WTC11 (cell line): ENCODE data around the gene ZFYVE1. TPM values are rescaled to one million over a fixed set of nuclear protein-coding genes. Genes with fewer than 3 reads are reported as not detected.

Experiments
- ATAC-seq: fragments of 200-7000 bp; cut with Tn5 transposase; 2 replicates; pipeline ENCODE4 v1.10.0; 2021; ENCODE audit warnings: mild to moderate bottlenecking, moderate library complexity
- CTCF ChIA-PET: fragments of 300-600 bp; sonication (Branson Sonifier 250); formaldehyde crosslinking; loops from one replicate; lab custom pipeline; 2021; ENCODE audit warnings: antibody characterized with exemption; lab: Charles Lee
- POLR2A ChIA-PET: fragments of 350-600 bp; sonication (Branson Sonifier 250); formaldehyde crosslinking; loops from one replicate; lab custom pipeline; 2021; ENCODE audit warnings: antibody characterized with exemption; lab: Charles Lee
- DNase-seq: peaks from one replicate; pipeline ENCODE4 v3.0.0; 2021; ENCODE audit warnings: low spot score
- H3K27ac Mint-ChIP-seq: 2 replicates; pipeline ENCODE4 v1.8.0; 2021; ENCODE audit warnings: mixed read lengths
- H3K27me3 Mint-ChIP-seq: 2 replicates; pipeline ENCODE4 v1.8.0; 2021; ENCODE audit warnings: low read depth, mild to moderate bottlenecking, moderate library complexity, mixed read lengths
- H3K36me3 Mint-ChIP-seq: 2 replicates; pipeline ENCODE4 v1.8.0; 2021; ENCODE audit warnings: mixed read lengths
- H3K4me1 Mint-ChIP-seq: 2 replicates; pipeline ENCODE4 v1.8.0; 2022; ENCODE audit warnings: mixed read lengths
- H3K4me3 Mint-ChIP-seq: 2 replicates; pipeline ENCODE4 v1.8.0; 2021; ENCODE audit warnings: mild to moderate bottlenecking, moderate library complexity, mixed read lengths
- H3K9me3 Mint-ChIP-seq: 2 replicates; pipeline ENCODE4 v1.8.0; 2021; ENCODE audit warnings: mixed read lengths
- ATF1 ChIP-seq: sonication (generic); formaldehyde crosslinking; IDR thresholded peaks from 2 replicates; pipeline ENCODE4 v1.8.1; 2023; ENCODE audit warnings: mild to moderate bottlenecking, moderate library complexity, missing genetic modification reagents
- EMX1 ChIP-seq: fragments of 250-450 bp; sonication (Bioruptor Pico); IDR thresholded peaks from 2 replicates; pipeline ENCODE4 v1.8.0; 2021; ENCODE audit warnings: mild to moderate bottlenecking
- ETV6 ChIP-seq: sonication (generic); formaldehyde crosslinking; IDR thresholded peaks from 2 replicates; pipeline ENCODE4 v1.8.1; 2022; ENCODE audit warnings: mild to moderate bottlenecking, missing genetic modification reagents
- GABPB1 ChIP-seq: sonication (generic); formaldehyde crosslinking; IDR thresholded peaks from 2 replicates; pipeline ENCODE4 v1.8.1; 2023; ENCODE audit warnings: mild to moderate bottlenecking, missing genetic modification reagents
- GTF2I ChIP-seq: fragments of 250-450 bp; sonication (Bioruptor Pico); conservative IDR thresholded peaks from 2 replicates; pipeline ENCODE4 v1.4.0; 2021; ENCODE audit warnings: mild to moderate bottlenecking
- HMGA2 ChIP-seq: fragments of 250-450 bp; sonication (Bioruptor Pico); IDR thresholded peaks from 2 replicates; pipeline ENCODE4 v1.4.0; 2021; ENCODE audit warnings: mild to moderate bottlenecking, moderate library complexity
- JAZF1 ChIP-seq: fragments of 250-450 bp; sonication (Bioruptor Pico); IDR thresholded peaks from 2 replicates; pipeline ENCODE4 v1.9.0; 2021; ENCODE audit warnings: moderate library complexity, mild to moderate bottlenecking, inconsistent platforms
- MXD4 ChIP-seq: fragments of 250-450 bp; sonication (Bioruptor Pico); IDR thresholded peaks from 2 replicates; pipeline ENCODE4 v1.8.0; 2021; ENCODE audit warnings: mild to moderate bottlenecking, moderate library complexity, borderline replicate concordance
- NFYB ChIP-seq: sonication (generic); formaldehyde crosslinking; conservative IDR thresholded peaks from 2 replicates; pipeline ENCODE4 v1.8.0; 2022; ENCODE audit warnings: low read depth, missing genetic modification reagents
- NR1H2 ChIP-seq: sonication (generic); formaldehyde crosslinking; IDR thresholded peaks from 2 replicates; pipeline ENCODE4 v1.9.0; 2021; ENCODE audit warnings: mild to moderate bottlenecking, moderate library complexity, missing genetic modification reagents
- OVOL2 ChIP-seq: fragments of 250-450 bp; sonication (Bioruptor Pico); IDR thresholded peaks from 2 replicates; pipeline ENCODE4 v1.9.0; 2021; ENCODE audit warnings: mild to moderate bottlenecking, borderline replicate concordance
- RORB ChIP-seq: fragments of 250-450 bp; sonication (Bioruptor Pico); IDR thresholded peaks from 2 replicates; pipeline ENCODE4 v1.9.0; 2021; ENCODE audit warnings: mild to moderate bottlenecking
- SMAD3 ChIP-seq: sonication (generic); formaldehyde crosslinking; IDR thresholded peaks from 2 replicates; pipeline ENCODE4 v1.8.0; 2022; ENCODE audit warnings: missing genetic modification reagents, mild to moderate bottlenecking, borderline replicate concordance
- SOX15 ChIP-seq: fragments of 250-450 bp; sonication (Bioruptor Pico); IDR thresholded peaks from 2 replicates; pipeline ENCODE4 v1.9.0; 2021; ENCODE audit warnings: mild to moderate bottlenecking
- SP1 ChIP-seq: sonication (generic); formaldehyde crosslinking; conservative IDR thresholded peaks from 2 replicates; pipeline ENCODE4 v1.8.1; 2022; ENCODE audit warnings: missing genetic modification reagents
- TCF7 ChIP-seq: sonication (generic); formaldehyde crosslinking; IDR thresholded peaks from 2 replicates; pipeline ENCODE4 v1.8.0; 2022; ENCODE audit warnings: mild to moderate bottlenecking, low read depth, missing genetic modification reagents, moderate library complexity
- ZBTB21 ChIP-seq: sonication (generic); formaldehyde crosslinking; IDR thresholded peaks from 2 replicates; pipeline ENCODE4 v1.8.1; 2023; ENCODE audit warnings: mild to moderate bottlenecking, missing genetic modification reagents, borderline replicate concordance
- ZNF219 ChIP-seq: sonication (generic); formaldehyde crosslinking; IDR thresholded peaks from 2 replicates; pipeline ENCODE4 v1.8.0; 2023; ENCODE audit warnings: missing genetic modification reagents, mild to moderate bottlenecking, borderline replicate concordance
- ZNF416 ChIP-seq: fragments of 250-450 bp; sonication (Bioruptor Pico); IDR thresholded peaks from 2 replicates; pipeline ENCODE4 v1.9.0; 2021; ENCODE audit warnings: mild to moderate bottlenecking, inconsistent platforms
- ZNF423 ChIP-seq: fragments of 250-450 bp; sonication (Bioruptor Pico); IDR thresholded peaks from 2 replicates; pipeline ENCODE4 v2.1.2; 2022; ENCODE audit warnings: mild to moderate bottlenecking, moderate library complexity
- total RNA-seq: library from RNA; stranded (reverse); gene quantifications from 3 replicates; pipeline ENCODE4 v1.2.3, GENCODE V29; 2021
- TF ChIP-seq, protein P1 (sequence below): sonication (generic); formaldehyde crosslinking; IDR thresholded peaks from 2 replicates; pipeline ENCODE4 v1.8.1; 2023; ENCODE audit warnings: mild to moderate bottlenecking, missing genetic modification reagents, moderate library complexity
- TF ChIP-seq, protein P2 (sequence below): sonication (generic); formaldehyde crosslinking; IDR thresholded peaks from 2 replicates; pipeline ENCODE4 v1.8.1; 2022; ENCODE audit warnings: missing genetic modification reagents, borderline replicate concordance
- TF ChIP-seq, protein P3 (sequence below): sonication (generic); formaldehyde crosslinking; IDR thresholded peaks from 2 replicates; pipeline ENCODE4 v1.8.0; 2023; ENCODE audit warnings: missing genetic modification reagents
- TF ChIP-seq, protein P4 (sequence below): fragments of 250-450 bp; sonication (Bioruptor Pico); IDR thresholded peaks from 2 replicates; pipeline ENCODE4 v2.1.2; 2022; ENCODE audit warnings: mild to moderate bottlenecking, moderate library complexity
- TF ChIP-seq, protein P5 (sequence below): sonication (generic); formaldehyde crosslinking; IDR thresholded peaks from 2 replicates; pipeline ENCODE4 v1.8.0; 2022; ENCODE audit warnings: missing genetic modification reagents

ZFYVE1 gene
- total RNA-seq, 1 experiment from 2014 or later: 12.8 TPM

DNA sequence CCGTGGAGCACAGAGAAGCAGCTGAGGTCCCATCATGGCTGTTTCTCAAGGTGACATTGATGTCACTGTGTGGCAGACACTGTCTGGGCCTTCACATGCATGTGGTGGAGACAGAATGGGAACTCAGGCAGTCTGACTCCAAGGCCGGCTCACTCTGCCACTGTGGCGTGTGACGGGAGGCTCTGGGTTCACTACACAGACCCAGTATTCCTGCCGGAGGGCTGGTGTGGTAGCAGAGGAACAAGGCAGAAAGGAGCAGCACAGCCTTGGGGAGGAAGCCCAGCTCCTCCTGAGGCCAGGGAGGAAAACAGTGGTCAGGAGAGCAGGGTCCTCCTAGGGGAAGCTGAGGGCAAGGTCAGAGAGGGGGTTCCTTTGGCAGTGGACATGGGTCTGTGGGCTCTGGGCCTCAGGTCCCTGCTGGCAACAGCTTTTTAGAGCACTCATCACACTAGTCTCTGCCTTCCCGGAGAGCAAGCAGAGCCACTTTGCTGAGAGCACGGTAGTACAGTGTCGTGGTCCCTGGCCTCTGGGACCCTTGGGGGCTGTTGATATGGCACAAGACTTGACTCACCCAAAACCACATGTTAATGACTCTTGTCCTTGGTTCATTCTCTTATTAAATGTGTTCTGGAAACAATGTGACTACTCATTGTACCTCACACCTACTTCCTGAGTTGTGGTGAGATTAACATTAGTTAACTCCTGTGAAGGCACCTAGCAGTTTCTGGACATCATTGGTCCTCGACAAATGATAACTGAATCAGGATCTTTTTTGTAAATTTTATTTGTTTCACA, 79.3 kb downstream of the ZFYVE1 start (continued):
- TF ChIP-seq, protein P1, sequence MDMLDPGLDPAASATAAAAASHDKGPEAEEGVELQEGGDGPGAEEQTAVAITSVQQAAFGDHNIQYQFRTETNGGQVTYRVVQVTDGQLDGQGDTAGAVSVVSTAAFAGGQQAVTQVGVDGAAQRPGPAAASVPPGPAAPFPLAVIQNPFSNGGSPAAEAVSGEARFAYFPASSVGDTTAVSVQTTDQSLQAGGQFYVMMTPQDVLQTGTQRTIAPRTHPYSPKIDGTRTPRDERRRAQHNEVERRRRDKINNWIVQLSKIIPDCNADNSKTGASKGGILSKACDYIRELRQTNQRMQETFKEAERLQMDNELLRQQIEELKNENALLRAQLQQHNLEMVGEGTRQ (CRISPR knock-in tag): no peak
- TF ChIP-seq OVOL2 (CRISPR knock-in tag) (no peak), JAZF1 (CRISPR knock-in tag) (no peak), SP1 (no peak), RORB (CRISPR knock-in tag) (no peak)
- TF ChIP-seq, protein P2, sequence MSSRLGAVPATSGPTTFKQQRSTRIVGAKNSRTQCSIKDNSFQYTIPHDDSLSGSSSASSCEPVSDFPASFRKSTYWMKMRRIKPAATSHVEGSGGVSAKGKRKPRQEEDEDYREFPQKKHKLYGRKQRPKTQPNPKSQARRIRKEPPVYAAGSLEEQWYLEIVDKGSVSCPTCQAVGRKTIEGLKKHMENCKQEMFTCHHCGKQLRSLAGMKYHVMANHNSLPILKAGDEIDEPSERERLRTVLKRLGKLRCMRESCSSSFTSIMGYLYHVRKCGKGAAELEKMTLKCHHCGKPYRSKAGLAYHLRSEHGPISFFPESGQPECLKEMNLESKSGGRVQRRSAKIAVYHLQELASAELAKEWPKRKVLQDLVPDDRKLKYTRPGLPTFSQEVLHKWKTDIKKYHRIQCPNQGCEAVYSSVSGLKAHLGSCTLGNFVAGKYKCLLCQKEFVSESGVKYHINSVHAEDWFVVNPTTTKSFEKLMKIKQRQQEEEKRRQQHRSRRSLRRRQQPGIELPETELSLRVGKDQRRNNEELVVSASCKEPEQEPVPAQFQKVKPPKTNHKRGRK (CRISPR knock-in tag): no peak

DNA sequence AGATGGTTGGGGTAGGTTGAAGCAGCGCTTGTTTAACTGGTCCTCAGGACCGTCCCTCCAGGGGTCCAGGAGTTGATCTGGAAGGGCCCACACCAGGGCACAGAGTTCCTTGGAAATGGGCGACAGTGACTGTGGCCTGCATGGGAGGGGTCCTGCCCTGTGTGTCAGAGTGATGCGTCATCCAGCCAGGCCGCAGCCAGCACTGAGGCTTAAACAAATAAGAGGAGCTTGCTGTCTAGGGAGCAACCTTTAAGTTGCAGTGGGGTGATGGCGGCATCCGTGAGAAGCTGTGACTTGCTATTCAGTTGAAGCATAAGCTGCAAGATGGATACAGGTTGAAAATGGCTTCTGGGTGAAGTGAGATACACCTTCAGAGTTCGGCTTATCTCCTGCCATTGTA, 80.4 kb downstream of the ZFYVE1 start:
- TF ChIP-seq, protein P3, sequence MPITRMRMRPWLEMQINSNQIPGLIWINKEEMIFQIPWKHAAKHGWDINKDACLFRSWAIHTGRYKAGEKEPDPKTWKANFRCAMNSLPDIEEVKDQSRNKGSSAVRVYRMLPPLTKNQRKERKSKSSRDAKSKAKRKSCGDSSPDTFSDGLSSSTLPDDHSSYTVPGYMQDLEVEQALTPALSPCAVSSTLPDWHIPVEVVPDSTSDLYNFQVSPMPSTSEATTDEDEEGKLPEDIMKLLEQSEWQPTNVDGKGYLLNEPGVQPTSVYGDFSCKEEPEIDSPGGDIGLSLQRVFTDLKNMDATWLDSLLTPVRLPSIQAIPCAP (CRISPR knock-in tag): no peak
- TF ChIP-seq ZNF219 (CRISPR knock-in tag): no peak
- no peak for TF ChIP-seq GABPB1 (CRISPR knock-in tag)
- TF ChIP-seq NFYB (CRISPR knock-in tag): no peak
- TF ChIP-seq ZNF416 (CRISPR knock-in tag): no peak
- TF ChIP-seq ZNF423 (CRISPR knock-in tag): no peak
- no peak for TF ChIP-seq SMAD3 (CRISPR knock-in tag)
- TF ChIP-seq ZBTB21 (CRISPR knock-in tag): no peak
- no peak for TF ChIP-seq SOX15 (CRISPR knock-in tag)
- TF ChIP-seq, protein P4, sequence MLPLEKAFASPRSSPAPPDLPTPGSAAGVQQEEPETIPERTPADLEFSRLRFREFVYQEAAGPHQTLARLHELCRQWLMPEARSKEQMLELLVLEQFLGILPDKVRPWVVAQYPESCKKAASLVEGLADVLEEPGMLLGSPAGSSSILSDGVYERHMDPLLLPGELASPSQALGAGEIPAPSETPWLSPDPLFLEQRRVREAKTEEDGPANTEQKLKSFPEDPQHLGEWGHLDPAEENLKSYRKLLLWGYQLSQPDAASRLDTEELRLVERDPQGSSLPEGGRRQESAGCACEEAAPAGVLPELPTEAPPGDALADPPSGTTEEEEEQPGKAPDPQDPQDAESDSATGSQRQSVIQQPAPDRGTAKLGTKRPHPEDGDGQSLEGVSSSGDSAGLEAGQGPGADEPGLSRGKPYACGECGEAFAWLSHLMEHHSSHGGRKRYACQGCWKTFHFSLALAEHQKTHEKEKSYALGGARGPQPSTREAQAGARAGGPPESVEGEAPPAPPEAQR (CRISPR knock-in tag): no peak
- Mint-ChIP-seq H3K4me3 (no peak overlapping the region), H3K27me3 (no peaks in the 10 kb centered on the region), H3K9me3 (no peaks in the 10 kb centered on the region), H3K36me3 (peaks cover 16% of the 10 kb centered on the region), H3K27ac (no peak overlapping the region; the same call in 1 of the 2 replicates), H3K4me1 (no peaks in the 10 kb centered on the region)
- POLR2A ChIA-PET: no interaction called here
- DNase-seq (no peak), ATAC-seq (no peak)
- CTCF ChIA-PET: interaction anchor here (3.1 kb wide), 1 partner anchor 432 kb away, joined by 59 read pairs; no protein-coding TSS in a partner anchor

DNA sequence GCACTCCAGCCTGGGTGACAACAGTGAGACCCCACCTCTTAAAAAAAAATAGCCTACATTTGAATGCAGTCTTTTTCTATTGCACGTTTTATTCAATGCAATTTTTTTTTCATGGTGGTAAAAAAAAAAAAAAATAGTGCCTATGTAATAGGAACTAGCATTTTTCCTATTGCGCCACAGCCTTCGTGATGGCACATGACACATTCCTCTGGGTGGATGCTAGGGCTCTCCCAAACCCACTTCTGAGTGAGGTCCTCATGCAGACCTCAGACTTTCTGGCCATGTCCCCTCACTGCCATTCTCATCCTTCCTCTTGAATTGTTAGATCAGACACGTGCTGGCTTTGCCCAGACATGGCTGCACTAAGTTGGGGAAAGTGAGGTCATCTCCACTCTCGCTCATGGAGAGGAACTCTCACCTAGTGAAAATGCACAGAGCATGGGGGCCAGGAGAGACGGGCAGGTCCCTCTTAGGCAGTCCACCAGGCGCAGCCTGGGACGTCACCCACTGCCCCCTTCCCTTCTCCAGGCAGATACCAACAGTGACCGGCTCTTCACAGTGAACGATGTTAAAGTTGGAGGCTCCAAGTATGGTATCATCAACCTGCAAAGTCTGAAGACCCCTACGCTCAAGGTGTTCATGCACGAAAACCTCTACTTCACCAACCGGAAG, 81.4 kb downstream of the ZFYVE1 start:
- Mint-ChIP-seq H3K27ac (no peak overlapping the region), H3K27me3 (no peaks in the 10 kb centered on the region), H3K9me3 (no peaks in the 10 kb centered on the region), H3K4me1 (no peaks in the 10 kb centered on the region), H3K4me3 (no peak overlapping the region), H3K36me3 (peaks cover 16% of the 10 kb centered on the region)
- DNase-seq (no peak), ATAC-seq (no peak)
- ChIA-PET POLR2A (no interaction called here), CTCF (no interaction called here)
- TF ChIP-seq NFYB (CRISPR knock-in tag) (no peak), TCF7 (no peak), EMX1 (no peak), NR1H2 (CRISPR knock-in tag) (no peak), MXD4 (no peak), GTF2I (CRISPR knock-in tag) (no peak), HMGA2 (CRISPR knock-in tag) (no peak), ATF1 (CRISPR knock-in tag) (no peak), ETV6 (CRISPR knock-in tag) (no peak), JAZF1 (CRISPR knock-in tag) (no peak)
- TF ChIP-seq, protein P5, sequence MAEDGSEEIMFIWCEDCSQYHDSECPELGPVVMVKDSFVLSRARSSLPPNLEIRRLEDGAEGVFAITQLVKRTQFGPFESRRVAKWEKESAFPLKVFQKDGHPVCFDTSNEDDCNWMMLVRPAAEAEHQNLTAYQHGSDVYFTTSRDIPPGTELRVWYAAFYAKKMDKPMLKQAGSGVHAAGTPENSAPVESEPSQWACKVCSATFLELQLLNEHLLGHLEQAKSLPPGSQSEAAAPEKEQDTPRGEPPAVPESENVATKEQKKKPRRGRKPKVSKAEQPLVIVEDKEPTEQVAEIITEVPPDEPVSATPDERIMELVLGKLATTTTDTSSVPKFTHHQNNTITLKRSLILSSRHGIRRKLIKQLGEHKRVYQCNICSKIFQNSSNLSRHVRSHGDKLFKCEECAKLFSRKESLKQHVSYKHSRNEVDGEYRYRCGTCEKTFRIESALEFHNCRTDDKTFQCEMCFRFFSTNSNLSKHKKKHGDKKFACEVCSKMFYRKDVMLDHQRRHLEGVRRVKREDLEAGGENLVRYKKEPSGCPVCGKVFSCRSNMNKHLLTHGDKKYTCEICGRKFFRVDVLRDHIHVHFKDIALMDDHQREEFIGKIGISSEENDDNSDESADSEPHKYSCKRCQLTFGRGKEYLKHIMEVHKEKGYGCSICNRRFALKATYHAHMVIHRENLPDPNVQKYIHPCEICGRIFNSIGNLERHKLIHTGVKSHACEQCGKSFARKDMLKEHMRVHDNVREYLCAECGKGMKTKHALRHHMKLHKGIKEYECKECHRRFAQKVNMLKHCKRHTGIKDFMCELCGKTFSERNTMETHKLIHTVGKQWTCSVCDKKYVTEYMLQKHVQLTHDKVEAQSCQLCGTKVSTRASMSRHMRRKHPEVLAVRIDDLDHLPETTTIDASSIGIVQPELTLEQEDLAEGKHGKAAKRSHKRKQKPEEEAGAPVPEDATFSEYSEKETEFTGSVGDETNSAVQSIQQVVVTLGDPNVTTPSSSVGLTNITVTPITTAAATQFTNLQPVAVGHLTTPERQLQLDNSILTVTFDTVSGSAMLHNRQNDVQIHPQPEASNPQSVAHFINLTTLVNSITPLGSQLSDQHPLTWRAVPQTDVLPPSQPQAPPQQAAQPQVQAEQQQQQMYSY: no peak
